ENCODE results near the gene CMIP.

- no peak for TF ChIP-seq CTCF (conservative IDR thresholded peaks at IDR 0.05; ENCODE audit: low read length)
- no peak for TF ChIP-seq EZH2phosphoT487 (IDR thresholded peaks at IDR 0.05; ENCODE audit: borderline replicate concordance)
These were observed 182.4 kb downstream of the CMIP start for GRCh38 chr16:81627024-81627423.

All from Loucy (cell line).